Measurements from ENCODE around the gene RBM34. TPM values are rescaled to one million over a fixed set of nuclear protein-coding genes. Genes with fewer than 3 reads are reported as not detected.

RBM34 gene
- total and polyA plus RNA-seq, 10 of the 15 experiments (the other 5 are each of a cell fraction or from before 2014, with no cell fraction given) = 46.4 to 132 (median 109) TPM

GRCh38 chr1:235108185-235108593 is 52.9 kb downstream of the RBM34 start:
- no peak overlapping the region for H3K27ac ChIP-seq (ENCODE audit: control insufficient read depth, insufficient read depth)
- peaks cover 14% of the 10 kb centered on the region for H3K4me1 ChIP-seq (ENCODE audit: control insufficient read depth, insufficient read depth, low read length)
- ChIA-PET RAD21 (ENCODE audit: unreplicated experiment) (interaction anchor here (1.4 kb wide), 2 partner anchors 307 to 621 kb away, joined by 3 read pairs; no protein-coding TSS in a partner anchor), POLR2A (interaction anchor here (0.5 to 2.0 kb wide), 7 partner anchors 9 to 242 kb away, joined by 3 to 11 read pairs (median 4); no protein-coding TSS in a partner anchor), SMC1A (ENCODE audit: uncharacterized antibody, unreplicated experiment) (interaction anchor here (1.3 to 3.1 kb wide), 2 partner anchors 14 to 19 kb away, joined by 3 to 14 read pairs; no protein-coding TSS in a partner anchor), CTCF (interaction anchor here (1.1 to 6.2 kb wide), 5 partner anchors 14 to 620 kb away, joined by 3 to 64 read pairs (median 4); no protein-coding TSS in a partner anchor)
- H2AFZ ChIP-seq (ENCODE audit: control insufficient read depth, low read depth, low read length) = no peak overlapping the region
- H3K4me2 ChIP-seq (ENCODE audit: control insufficient read depth, insufficient read depth) = no peak overlapping the region
- no peaks in the 10 kb centered on the region for H3K9me3 ChIP-seq (replicated peaks; ENCODE audit: control insufficient read depth, insufficient read depth, low read length)
- H3K9ac ChIP-seq (ENCODE audit: control insufficient read depth, insufficient read depth, low read length) = no peak overlapping the region
- BruUV-seq (replicated peaks) = no TSS peak
- ATAC-seq = no peak
- H3K36me3 ChIP-seq (ENCODE audit: control insufficient read depth in 2 of 2, insufficient read depth in 2 of 2, low read length in 1 of 2) = peaks cover 18 to 27% of the 10 kb centered on the region in 2 experiments
- no peaks in the 10 kb centered on the region for H3K79me2 ChIP-seq (ENCODE audit: control insufficient read depth, insufficient read depth, low read length)
- intact Hi-C loops (cut with micrococcal nuclease; ENCODE audit: unreplicated experiment) = loop anchor here (5.0 kb wide), 1 partner anchor 384 kb away; no protein-coding TSS in a partner anchor
- no peak for FAIRE-seq
- no peaks in the 10 kb centered on the region for H4K20me1 ChIP-seq (ENCODE audit: control insufficient read depth, insufficient read depth)
- H3K27me3 ChIP-seq (replicated peaks in 1 of 2; ENCODE audit: control insufficient read depth in 2 of 2, insufficient read depth in 2 of 2, low read length in 1 of 2) = no peaks in the 10 kb centered on the region
- no peak for DNase-seq (ENCODE audit: low read depth, low spot score)
- TF ChIP-seq POLR2A (IDR thresholded peaks at IDR 0.05; ENCODE audit: low read depth, low read length) (peak; percentile 45; the same call in 1 of the 2 replicates), KAT2A (conservative IDR thresholded peaks at IDR 0.05; ENCODE audit: control insufficient read depth, low read depth, low read length) (no peak), POLR2AphosphoS5 (IDR thresholded peaks at IDR 0.05; ENCODE audit: low read length) (peak; percentile 55; the same call in 1 of the 2 replicates)
- H3K4me3 ChIP-seq = no peak overlapping the region
- in situ Hi-C loops (cut with MboI) = no loop called here
- 100% methylated on average over 1 of the region's 1 CpG for WGBS (ENCODE audit: insufficient coverage, insufficient replicate concordance, low lambda C conversion rate, missing lambda C conversion rate)

GRCh38 chr1:235107368-235108184 is 53.5 kb downstream of the RBM34 start:
- Histone ChIP-seq H3K9me3 (replicated peaks; ENCODE audit: control insufficient read depth, insufficient read depth, low read length) (no peaks in the 10 kb centered on the region), H3K27me3 (replicated peaks in 1 of 2; ENCODE audit: control insufficient read depth in 2 of 2, insufficient read depth in 2 of 2, low read length in 1 of 2) (no peaks in the 10 kb centered on the region), H3K27ac (ENCODE audit: control insufficient read depth, insufficient read depth) (no peak overlapping the region), H3K4me1 (ENCODE audit: control insufficient read depth, insufficient read depth, low read length) (peaks cover 14% of the 10 kb centered on the region), H2AFZ (ENCODE audit: control insufficient read depth, low read depth, low read length) (no peak overlapping the region), H3K4me2 (ENCODE audit: control insufficient read depth, insufficient read depth) (no peak overlapping the region), H3K79me2 (ENCODE audit: control insufficient read depth, insufficient read depth, low read length) (no peaks in the 10 kb centered on the region), H3K36me3 (ENCODE audit: control insufficient read depth in 2 of 2, insufficient read depth in 2 of 2, low read length in 1 of 2) (peaks cover 18 to 24% of the 10 kb centered on the region in 2 experiments), H4K20me1 (ENCODE audit: control insufficient read depth, insufficient read depth) (no peaks in the 10 kb centered on the region), H3K4me3 (no peak overlapping the region), H3K9ac (ENCODE audit: control insufficient read depth, insufficient read depth, low read length) (no peak overlapping the region)
- BruUV-seq (replicated peaks) = no TSS peak
- RAD21 ChIA-PET (ENCODE audit: unreplicated experiment) = interaction anchor here (1.1 to 3.4 kb wide), 4 partner anchors 14 to 620 kb away, joined by 3 to 30 read pairs (median 4); no protein-coding TSS in a partner anchor
- intact Hi-C loops (cut with micrococcal nuclease; ENCODE audit: unreplicated experiment) (loop anchor here (5.0 kb wide), 1 partner anchor 385 kb away; no protein-coding TSS in a partner anchor), in situ Hi-C loops (cut with MboI) (no loop called here)
- CTCF ChIA-PET = interaction anchor here (0.5 to 6.2 kb wide), 7 partner anchors 13 to 864 kb away, joined by 3 to 64 read pairs (median 4); no protein-coding TSS in a partner anchor
- POLR2A ChIA-PET = interaction anchor here (0.6 to 2.0 kb wide), 6 partner anchors 9 to 91 kb away, joined by 3 to 11 read pairs (median 5); no protein-coding TSS in a partner anchor
- FAIRE-seq = no peak
- DNase-seq (ENCODE audit: low read depth, low spot score) = no peak
- no peak for ATAC-seq
- SMC1A ChIA-PET (ENCODE audit: uncharacterized antibody, unreplicated experiment) = interaction anchor here (0.5 to 3.8 kb wide), 7 partner anchors 12 to 308 kb away, joined by 3 to 46 read pairs (median 4); no protein-coding TSS in a partner anchor
- no peak for TF ChIP-seq HCFC1 (IDR thresholded peaks at IDR 0.05; ENCODE audit: low read length)
- TF ChIP-seq IKZF2 (IDR thresholded peaks at IDR 0.05) = no peak
- TF ChIP-seq HSF1 (IDR thresholded peaks at IDR 0.05; ENCODE audit: low read depth, low read length) = no peak
- TF ChIP-seq POLR2AphosphoS2 (IDR thresholded peaks at IDR 0.05; ENCODE audit: low read depth, low read length) = 0 out of 2 replicates have a peak, but pooled peaks have one; percentile 22
- no peak for TF ChIP-seq PML (IDR thresholded peaks at IDR 0.05; ENCODE audit: low read length)
- TF ChIP-seq POU2F2 (IDR thresholded peaks at IDR 0.05; ENCODE audit: borderline replicate concordance, low read depth, low read length) = no peak
- no peak for TF ChIP-seq TCF12 (IDR thresholded peaks at IDR 0.05; ENCODE audit: low read depth, low read length)
- no peak for TF ChIP-seq SMAD1 (IDR thresholded peaks at IDR 0.05; ENCODE audit: low read depth, partially characterized antibody)
- TF ChIP-seq CHD2 (IDR thresholded peaks at IDR 0.05; ENCODE audit: borderline replicate concordance, low read depth, low read length) = no peak
- TF ChIP-seq ETV6 (conservative IDR thresholded peaks at IDR 0.05 in 1 of 2, IDR thresholded peaks at IDR 0.05 in 1 of 2; ENCODE audit: borderline replicate concordance in 1 of 2, low read depth in 1 of 2) = no peak
- TF ChIP-seq POLR2A (IDR thresholded peaks at IDR 0.05; ENCODE audit: low read depth, low read length) = peak; percentile 13
- TF ChIP-seq SUZ12 (IDR thresholded peaks at IDR 0.05; ENCODE audit: unreplicated experiment) = no peak
- WGBS (ENCODE audit: insufficient coverage, insufficient replicate concordance, low lambda C conversion rate, missing lambda C conversion rate) = 98% methylated on average over 16 of the region's 16 CpGs

Data from GM12878 (cell line).